Activated naive CD4-positive, alpha-beta T cell (primary cell): ENCODE measurements around the gene CAMKK2.
A peak's percentile ranks its signal among the peaks of the same experiment; 100 is the strongest.
"Not testable (repeated sequence)": the region's sequence is repeated elsewhere in the genome, so short reads cannot be mapped to it uniquely, and the experiment has no call there.

Experiments
- DNase-seq, 4 experiments: peaks; one replicate each; lab custom pipeline; 2025; lab: John Stamatoyannopoulos, UW

CAMKK2 gene

GRCh38 chr12:121223292-121224285 is 72.9 kb downstream of the CAMKK2 start:
- peak in 1 of 4 experiments; percentile 11 for DNase-seq

- DNase-seq: no peak
Measured at GRCh38 chr12:121222847-121223246, 73.7 kb downstream of the CAMKK2 start.

- no peak for DNase-seq
Measured at GRCh38 chr12:121219353-121219986, 77.0 kb downstream of the CAMKK2 start.

- no peak for DNase-seq
Measured at GRCh38 chr12:121218588-121219352, 77.7 kb downstream of the CAMKK2 start.

- DNase-seq: no peak
Measured at GRCh38 chr12:121217761-121218160, 78.7 kb downstream of the CAMKK2 start.

- no peak for DNase-seq
Measured at GRCh38 chr12:121217063-121217462, 79.4 kb downstream of the CAMKK2 start.

GRCh38 chr12:121216102-121216501 is 80.4 kb downstream of the CAMKK2 start:
- no peak for DNase-seq

GRCh38 chr12:121214855-121215745 is 81.4 kb downstream of the CAMKK2 start:
- no peak for DNase-seq

- no peak for DNase-seq
Measured at GRCh38 chr12:121214166-121214777, 82.2 kb downstream of the CAMKK2 start.

- DNase-seq: no peak
Measured at GRCh38 chr12:121212875-121213274, 83.6 kb downstream of the CAMKK2 start.

- DNase-seq: peak; percentile 48 to 83 (median 62)
Measured at GRCh38 chr12:121209624-121210572, 86.6 kb downstream of the CAMKK2 start, which contains the start of gene P2RX4. P2RX4 (plus strand) TSS chr12:121210129; CDS start chr12:121210165, 36 bp downstream.

GRCh38 chr12:121209221-121209620 is 87.3 kb downstream of the CAMKK2 start:
- DNase-seq: no peak

GRCh38 chr12:121208571-121208970 is 87.9 kb downstream of the CAMKK2 start:
- not testable (repeated sequence) for DNase-seq

GRCh38 chr12:121205491-121205890 is 91.0 kb downstream of the CAMKK2 start:
- DNase-seq: no peak

GRCh38 chr12:121203482-121203881 is 93.0 kb downstream of the CAMKK2 start:
- DNase-seq: no peak

GRCh38 chr12:121202407-121203355 is 93.8 kb downstream of the CAMKK2 start:
- DNase-seq: no peak

GRCh38 chr12:121201140-121201539 is 95.4 kb downstream of the CAMKK2 start:
- not testable (repeated sequence) for DNase-seq

- no peak for DNase-seq
Measured at GRCh38 chr12:121198949-121199348, 97.6 kb downstream of the CAMKK2 start.
